HG02870 (cell line): ENCODE results near the gene UFC1.

Experiments used
- ATAC-seq: cut with Tn5 transposase; IDR thresholded peaks from one replicate; pipeline ENCODE4 v1.9.1; 2021; ENCODE audit warnings: mild to moderate bottlenecking, moderate library complexity; ENCODE audit not compliant: unreplicated experiment

The UFC1 gene

DNA sequence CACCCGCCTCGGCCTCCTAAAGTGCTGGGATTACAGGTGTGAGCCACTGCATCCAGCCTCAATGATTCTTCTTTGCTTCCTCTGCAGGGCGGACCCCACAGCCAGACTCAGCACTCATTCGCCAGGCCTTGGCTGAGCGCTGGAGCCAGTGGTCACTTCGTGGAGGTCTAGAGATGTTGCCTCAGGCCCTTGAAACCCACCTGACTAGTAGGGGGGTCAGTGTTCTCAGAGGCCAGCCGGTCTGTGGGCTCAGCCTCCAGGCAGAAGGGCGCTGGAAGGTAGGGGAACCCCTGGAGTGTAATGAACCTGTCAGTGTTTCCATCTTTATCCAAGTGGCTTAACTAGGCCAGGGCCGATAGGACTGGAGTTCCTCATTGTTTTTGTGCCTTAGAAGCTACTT lies 15.1 kb downstream of the UFC1 start:
- ATAC-seq: no peak

DNA sequence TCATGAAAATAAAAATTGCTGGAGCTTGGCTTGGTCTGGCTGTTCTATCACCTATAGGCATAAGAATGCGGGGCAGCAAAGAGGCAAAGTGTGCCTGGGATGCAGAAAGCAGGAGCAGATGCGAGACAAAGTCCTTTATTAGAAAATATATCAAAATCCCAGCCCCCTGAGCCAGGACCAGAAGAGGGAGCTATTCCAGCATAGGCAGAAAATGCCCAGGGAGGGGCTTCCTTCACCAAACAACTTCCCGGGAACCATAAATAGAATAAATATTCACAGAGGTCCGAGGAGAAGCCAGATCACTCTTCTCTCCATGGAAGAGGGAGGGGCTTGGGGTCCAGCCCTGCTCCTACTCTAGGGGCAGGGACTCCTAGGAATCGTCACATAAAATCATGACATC lies 17.4 kb downstream of the UFC1 start:
- ATAC-seq: no peak

DNA sequence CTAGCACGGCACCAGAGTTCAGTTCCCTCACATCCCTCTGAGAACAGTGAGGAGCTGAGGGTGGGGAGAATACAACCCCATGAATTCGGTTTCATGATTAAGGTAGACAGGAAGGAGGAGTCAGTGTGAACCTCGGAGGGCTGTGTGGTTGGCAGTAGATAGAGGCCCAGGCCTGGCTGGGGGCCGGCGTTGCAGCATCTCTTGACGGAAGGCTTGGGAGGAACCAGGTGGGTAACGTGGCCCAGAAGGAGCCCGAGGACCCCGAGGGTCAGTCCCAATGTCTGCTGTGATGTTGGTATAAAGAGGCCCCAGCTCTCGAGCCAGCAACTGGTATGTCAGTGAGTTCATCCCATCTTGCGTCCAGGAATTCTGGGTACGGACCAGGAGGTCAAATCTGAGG lies 17.9 kb downstream of the UFC1 start:
- no peak for ATAC-seq

DNA sequence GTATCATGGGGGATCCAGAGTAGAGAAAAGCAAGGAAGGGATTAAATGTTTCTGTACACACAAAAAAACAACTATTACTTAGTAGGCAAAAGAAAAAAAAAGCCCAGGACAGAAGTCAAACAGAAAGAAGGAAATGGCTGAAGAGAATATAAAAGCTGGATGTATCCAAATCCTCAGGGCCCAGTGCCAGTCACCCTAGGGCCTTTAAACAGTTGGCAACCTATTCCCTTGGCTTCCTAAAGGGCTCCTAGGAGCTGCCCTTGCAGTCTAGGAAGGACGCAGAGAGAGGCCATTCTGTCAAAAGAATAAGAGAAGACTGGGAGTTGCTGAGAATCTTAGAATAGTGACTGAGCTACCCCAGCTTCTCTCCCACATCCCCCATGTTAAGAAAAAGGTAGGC lies 18.6 kb downstream of the UFC1 start:
- ATAC-seq: no peak

DNA sequence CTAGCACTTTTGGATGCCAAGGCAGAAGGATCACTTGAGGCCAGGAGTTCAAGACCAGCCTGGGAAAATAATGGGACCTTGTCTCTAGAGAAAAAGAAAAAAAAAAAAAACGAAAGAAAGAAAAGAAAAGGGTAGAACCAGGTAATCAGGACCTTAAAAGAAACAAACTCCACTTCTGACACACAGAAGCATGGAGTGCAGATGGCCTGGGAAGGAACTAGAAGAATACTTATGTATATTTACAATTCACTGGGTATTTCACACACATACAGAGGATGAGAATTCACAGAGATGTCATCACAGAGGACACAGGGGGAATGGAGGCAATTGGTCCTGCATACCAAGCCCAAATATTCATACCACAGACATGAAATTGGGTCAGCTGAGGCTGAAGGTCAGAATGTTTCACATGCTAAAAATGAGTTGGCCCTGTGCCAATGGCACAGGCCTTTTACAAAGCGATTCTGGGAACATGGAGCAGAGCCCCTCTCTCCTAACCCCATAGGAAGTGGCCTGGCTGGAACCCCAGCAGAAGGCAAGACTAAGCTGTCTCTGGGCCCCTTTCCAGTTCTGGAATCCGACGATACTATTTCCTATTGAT lies 19.1 kb downstream of the UFC1 start:
- ATAC-seq: no peak

DNA sequence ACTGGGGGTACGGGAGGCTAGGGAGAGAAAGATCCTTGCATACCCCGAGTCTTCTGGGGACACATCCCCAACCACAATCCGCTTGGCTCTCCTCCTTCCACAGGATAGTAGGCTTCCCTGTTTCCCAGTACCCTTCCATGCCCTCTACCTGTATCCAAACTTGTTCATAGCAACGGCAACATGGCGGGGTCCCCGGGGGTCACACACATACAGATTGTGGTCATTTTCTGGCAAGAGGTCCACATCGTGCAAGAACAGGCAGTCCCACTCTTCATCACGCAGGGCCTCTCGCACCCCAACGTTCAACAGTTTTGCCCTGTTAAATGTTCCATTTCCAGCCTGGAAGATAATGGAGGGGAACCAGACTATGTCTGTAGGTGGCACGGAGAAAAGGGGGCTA lies 19.9 kb downstream of the UFC1 start:
- ATAC-seq: no peak

DNA sequence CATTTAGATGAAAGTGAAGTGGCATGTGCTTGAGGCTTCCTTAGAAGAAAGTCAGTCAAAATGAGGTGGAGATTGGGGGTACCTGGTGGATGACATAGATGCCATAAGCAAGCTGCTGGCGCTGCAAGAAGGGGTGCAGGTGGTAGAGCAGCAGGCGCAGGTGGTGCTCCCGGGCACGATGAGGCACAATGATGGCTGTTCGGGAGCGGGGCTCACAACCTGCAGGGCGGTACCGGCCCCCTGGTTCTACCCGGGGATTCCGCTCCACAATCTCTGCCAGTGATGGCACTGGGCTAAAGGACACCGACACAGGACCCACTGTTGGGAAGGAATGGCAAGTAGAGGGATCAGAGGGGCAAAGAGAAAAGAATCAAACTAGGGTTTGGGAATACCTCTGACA lies 21.1 kb downstream of the UFC1 start:
- ATAC-seq: no peak

DNA sequence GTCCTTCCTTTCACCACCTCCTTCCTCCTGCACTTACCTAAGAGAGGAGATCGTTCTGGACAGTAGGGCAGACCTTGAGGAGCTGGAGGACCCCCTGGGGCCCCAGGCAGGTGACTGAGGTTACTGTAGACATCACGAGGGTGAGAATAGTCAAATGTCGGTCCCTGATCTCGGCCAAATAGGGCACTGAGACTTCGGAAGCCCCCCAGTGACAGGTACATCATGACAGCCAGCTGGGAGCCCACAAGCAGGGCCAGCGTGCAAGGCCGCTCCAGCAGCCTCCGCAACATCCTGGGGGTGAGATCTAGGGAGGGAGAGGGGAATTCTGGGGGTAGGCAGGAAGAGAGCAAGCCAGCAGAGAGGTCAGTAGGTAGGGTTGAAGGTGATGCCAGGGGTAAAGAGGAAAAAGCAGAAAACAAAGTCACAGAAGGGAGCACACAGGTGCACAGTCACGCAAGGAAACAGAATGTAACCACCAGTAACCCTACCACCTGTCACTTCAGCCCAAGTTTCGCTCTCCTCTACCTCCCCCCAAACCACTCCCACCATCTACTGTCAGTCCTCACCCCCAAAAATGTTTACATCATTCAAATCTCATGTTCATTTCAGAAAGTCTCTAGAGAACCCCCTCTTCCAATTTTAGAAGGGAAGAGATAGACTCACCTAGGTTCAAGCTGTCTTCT lies 22.1 kb downstream of the UFC1 start:
- no peak for ATAC-seq

DNA sequence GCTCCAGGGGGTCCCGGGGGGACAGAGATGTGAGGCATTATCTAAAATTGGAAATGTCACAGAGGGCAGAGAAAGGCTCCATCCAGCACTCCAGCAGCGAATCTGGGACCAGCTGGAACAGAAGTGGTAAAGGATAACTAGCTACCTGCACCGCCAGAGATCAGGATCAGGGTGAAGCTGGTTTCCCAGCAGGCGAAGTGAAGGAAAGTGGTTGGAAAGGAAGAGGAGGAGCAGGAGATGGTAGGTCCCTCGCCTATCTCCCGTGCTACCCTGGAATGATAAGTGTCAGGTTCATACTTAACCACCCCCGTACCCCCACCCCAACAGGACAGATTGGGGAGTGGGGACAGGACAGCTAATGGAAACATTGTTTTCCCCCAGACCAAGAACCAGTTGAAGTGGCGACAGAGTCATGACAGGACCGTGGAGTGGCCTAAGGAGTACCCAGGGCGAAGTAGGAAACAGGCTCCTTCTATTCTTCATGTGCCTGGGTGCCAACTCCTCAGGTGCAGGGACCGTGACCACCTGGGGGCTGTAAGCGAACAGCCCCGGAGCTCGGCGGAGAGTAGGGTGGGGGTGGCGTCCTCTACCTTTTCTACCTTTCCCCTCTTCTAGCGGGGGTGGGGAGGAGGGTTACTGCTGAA lies 22.8 kb downstream of the UFC1 start:
- no peak for ATAC-seq

DNA sequence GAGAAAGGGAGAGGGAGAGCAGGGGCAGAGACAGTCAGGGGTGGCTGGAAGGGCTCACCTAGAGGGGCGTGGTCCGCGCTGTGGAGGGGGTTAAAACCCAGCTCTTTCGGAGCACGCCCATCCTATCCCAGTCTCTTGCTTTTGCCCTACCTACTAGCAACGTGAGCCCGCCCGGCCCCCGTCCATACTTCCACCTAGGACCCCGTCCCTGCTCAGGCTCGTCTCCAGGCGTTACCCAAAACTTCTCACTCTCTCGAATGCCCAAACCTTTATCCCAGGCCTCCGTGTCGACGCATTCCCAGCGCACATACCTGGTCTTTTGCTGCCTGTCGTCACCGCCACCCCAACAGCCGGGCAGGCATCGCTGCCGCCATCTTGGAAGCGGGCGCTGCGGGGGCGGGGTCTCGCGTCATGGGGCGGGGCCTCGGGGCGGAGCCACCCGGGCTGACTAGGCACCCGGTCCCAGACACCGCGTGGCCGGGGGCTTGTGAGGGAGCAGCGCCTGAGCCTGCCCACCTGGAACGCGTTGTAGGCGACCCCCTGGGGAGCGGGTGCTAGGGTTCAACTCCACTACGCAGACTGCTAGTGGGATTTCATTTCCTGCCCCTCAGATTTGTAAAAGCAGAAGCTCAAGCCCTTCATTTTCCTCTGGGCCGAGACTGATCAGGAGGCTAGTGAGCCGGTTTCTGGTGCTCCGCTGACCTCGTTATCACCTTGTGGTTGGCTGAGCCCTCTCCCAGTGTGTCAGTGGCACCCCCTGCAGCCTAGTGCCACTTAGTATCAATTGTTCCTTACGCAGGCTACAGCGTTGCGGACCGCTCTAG lies 23.5 kb downstream of the UFC1 start, which contains the start of gene B4GALT3:
Gene B4GALT3 (minus strand): TSS at position 396 of the 824 bp plus-strand sequence. CDS start 1,447 bp downstream, outside the sequence.
- ATAC-seq: peak; percentile 70

DNA sequence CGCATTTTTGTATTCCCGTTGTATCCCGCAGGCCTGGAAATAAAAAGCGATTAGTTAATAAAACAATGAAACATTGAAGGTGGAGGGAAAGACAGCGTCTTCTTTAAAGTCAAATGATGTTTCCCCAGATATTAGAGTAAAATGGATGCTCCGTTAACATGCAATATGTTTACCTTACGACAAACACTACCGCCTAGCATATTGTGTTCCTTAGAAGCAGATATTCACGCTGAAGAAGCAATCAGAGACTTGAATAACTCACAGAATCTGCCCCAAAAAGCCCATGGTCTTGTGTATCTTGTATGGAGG lies 24.1 kb downstream of the UFC1 start:
- no peak for ATAC-seq

DNA sequence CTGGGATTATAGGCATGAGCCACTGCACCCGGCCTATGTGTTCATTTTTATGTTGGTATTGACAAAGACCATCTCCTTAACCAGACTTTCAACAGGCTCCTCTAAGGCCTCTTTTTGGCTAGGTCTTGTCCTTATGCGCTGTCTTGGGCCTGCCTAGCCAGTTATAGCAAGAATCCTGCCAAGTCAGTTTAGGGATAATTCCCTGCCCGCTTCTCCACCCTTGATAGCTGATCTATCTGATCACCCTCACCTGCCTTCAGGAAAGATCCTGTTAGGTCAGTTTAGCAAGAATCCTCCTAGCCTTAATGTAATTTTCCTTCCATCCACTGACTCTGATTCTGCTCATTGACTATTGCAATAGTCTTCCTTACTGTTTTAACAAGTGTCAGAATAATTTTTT lies 25.9 kb downstream of the UFC1 start:
- ATAC-seq: no peak

DNA sequence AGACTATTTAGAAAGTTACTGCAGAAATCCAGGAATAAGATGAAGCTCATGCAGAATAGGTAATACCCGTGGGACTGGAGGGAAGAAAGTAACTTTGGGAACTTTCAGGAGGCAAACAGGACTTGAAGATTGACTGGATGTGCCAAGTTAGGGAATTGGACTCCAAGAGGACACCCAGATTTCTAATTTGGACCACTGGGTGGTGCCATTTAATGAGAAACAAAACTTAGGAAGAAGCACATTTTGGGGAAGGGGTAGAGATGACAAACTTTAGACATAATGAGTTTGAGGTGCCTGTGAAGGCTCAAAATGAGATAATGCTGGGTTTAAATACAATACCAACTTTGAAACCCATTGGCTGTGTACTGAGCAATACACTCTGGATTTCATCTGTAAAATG lies 26.9 kb downstream of the UFC1 start:
- ATAC-seq: no peak

DNA sequence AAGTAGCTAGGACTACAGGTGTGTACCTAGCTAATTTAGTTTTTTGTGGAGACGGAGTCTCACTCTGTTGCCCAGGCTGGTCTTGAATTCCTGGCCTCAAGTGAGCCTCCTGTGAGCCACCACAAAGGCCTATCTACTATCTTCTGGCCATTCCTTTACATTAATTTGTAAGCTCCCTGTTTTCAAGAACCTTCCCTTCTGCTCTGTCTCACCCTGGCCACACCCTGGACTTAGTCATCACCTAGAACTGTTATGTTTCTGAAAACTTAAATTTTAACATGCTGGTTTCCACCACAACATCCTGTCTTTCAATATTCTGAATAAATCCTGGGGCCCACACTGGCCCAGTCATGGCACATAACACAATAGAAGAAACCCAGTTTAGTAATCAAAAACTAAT lies 28.4 kb downstream of the UFC1 start:
- peak; percentile 41 for ATAC-seq

DNA sequence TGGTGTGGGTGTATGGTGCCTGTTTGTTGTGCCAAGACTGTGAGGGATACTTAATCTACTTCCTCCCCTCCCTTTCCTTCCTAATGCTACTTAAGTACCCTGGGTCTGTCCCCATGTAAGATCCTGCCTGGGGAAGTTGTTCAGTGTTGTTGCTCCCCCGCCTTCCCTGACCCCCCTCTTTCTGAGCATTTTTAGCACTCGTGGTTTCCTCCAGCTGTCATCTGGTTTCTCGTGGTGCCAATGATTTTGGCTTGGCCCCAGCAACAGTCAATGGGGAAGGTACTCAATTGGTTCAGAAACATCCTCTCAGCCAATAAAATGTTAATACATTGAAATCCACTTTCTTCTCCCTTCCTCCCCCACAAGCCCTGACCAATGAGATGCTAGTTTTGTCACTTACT lies 31.5 kb downstream of the UFC1 start:
- ATAC-seq: peak; percentile 62

DNA sequence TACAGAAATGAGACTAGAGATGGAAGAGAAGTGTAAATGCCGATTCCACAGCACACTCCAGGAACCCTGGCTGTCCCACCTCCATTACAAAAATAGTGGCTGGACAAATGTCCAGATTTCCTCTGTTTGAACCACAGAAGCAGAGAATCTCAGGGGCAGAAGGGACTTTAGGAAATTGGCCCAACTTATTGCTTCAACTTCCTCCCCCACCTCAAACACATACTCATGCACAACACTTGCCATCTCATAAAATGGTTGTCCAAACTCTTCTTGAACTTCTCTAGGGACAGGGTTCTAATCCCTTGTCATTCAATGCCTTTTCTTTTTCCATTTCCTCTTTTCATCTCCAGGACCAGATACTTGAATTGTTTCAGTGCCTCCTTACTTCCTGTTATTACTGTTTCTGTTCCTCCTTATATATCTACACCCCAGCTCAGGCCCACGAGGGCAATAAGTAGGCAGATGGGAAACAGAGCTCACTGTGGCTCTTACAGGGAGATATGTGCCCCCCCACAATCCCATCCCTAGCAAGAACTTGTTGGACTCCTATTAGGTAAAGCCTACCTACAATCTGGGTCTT lies 32.0 kb downstream of the UFC1 start:
- peak; percentile 35 for ATAC-seq

DNA sequence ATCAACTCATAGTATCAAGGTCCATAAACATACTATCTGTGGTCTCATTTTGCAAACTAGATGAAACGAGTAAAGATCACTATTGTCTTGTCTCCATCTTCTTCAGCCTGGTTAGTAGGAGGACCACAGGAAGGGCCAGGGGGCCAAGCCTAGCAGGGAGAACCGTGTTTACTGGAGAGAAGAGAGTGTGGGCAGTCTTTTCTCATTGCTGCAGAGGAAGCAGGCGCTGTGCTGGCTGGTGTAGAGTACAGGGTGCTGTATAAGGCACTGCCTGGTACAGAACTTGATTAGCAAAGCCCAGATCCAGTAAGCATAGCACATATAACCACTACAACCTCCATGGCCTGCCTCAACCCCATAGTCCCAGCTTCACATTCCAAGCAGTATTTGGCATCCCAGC lies 33.5 kb downstream of the UFC1 start:
- no peak for ATAC-seq

DNA sequence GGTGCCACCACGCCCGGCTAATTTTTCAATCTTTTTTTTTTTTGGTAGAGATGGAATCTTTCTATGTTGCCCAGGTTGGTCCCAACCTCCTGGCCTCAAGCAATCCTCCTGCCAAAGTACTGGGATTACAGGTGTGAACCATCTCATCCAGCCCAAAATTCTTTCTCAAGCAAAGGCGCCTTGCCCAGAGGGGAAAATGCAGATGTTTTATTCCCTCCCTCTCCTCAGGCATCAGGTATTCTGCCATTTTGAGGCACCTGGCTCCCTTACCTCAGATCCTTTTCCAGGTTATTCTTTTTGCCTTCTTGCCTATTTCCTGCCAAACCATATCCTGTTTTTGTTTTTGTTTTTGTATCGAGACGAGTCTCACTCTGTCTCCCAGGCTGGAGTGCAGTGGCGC lies 34.6 kb downstream of the UFC1 start:
- no peak for ATAC-seq

DNA sequence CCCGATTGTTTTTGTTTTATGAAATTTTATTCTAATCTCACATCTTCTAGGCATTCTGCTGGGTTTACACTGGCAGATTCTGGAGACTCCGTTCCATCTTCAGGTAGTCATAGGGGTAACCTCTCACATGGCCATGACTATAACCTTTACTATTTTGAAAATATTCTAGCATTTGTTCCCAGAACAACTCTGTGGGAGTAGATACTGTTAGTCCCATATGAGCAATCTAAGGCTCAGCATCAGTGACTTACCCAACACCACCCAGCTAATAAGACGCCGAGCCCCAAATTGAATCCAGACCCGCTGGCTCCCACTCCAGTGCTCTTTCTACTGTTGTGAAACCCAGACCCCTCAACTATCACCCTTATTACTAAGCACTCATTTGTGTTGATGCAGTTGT lies 35.3 kb downstream of the UFC1 start:
- no peak for ATAC-seq

DNA sequence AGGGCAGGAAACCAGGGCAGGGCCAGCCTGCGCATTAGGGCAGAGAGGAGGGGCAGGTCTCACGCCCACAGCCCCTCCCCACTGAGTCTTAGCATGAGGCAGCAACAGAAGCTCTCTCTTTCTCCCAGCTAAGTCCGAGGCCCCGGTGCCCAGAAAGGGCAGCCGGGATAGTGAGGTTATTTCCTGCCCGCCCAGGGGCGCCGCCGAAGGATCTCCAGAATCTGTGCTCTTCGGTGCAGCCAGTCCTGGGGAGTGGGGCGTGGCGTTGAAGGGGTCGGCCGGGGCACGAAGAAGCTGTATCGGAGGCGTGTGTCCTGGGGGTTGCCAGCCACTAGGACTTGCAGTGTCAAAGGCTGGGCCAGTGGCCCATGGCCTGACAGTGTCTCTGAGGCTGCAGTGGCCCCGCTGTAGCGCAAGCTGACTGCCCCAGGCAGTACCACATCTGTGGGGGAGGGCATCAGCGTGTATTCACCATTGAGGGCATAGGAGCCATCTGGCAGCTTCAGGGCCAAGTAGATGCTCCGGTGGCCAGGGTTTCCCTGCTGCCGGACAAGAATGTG lies 37.3 kb downstream of the UFC1 start:
- ATAC-seq: no peak

DNA sequence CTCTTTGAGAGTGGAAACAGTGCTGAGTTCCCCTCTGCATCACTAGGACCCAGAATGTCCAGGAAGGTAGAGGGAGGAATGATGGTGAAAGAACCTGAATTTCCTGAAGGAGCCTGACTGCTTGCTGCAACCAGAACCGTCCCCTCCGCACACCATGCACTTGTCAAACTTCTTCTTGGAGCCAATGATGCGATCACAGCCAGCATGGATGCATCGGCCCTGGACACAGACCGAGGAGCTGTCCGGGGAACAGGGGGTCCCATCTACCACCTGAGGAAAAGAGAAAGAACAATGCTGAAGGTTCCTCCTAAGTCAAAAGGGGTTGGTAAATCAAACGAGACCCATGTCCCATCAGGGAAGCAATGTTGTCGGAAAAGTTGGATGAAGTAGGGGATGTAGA lies 38.2 kb downstream of the UFC1 start:
- ATAC-seq: no peak
